NK-92 treated with Interleukin-12 subunit alpha and Interleukin-12 subunit beta, amount 100 ng/mL, for 24 hours (cell line): ENCODE data around the gene ZNF268.
"Not testable (repeated sequence)": the region's sequence is repeated elsewhere in the genome, so short reads cannot be mapped to it uniquely, and the experiment has no call there.

ENCODE experiments used
- DNase-seq: peaks from one replicate; lab custom pipeline; 2025; lab: John Stamatoyannopoulos, UW

The ZNF268 gene

GRCh38 chr12:133227281-133227852, 46.1 kb downstream of the ZNF268 start:
- no peak for DNase-seq

- no peak for DNase-seq
Measured at GRCh38 chr12:133231001-133231400, 49.7 kb downstream of the ZNF268 start.

- no peak for DNase-seq
Measured at GRCh38 chr12:133233006-133233405, 51.7 kb downstream of the ZNF268 start.

- DNase-seq, result no peak
Measured at GRCh38 chr12:133233993-133234564, 52.8 kb downstream of the ZNF268 start.

- no peak for DNase-seq
Measured at GRCh38 chr12:133234971-133235370, 53.7 kb downstream of the ZNF268 start.

- no peak for DNase-seq
Measured at GRCh38 chr12:133235401-133236112, 54.3 kb downstream of the ZNF268 start, which contains the start of gene ANHX. Gene ANHX (minus strand): TSS chr12:133235877. CDS start chr12:133234356, 1,521 bp downstream.

GRCh38 chr12:133236144-133236543, 54.8 kb downstream of the ZNF268 start:
- DNase-seq, result no peak

- no peak for DNase-seq
Measured at GRCh38 chr12:133236556-133236955, 55.3 kb downstream of the ZNF268 start.

- DNase-seq, result no peak
Measured at GRCh38 chr12:133251732-133252131, 70.4 kb downstream of the ZNF268 start.

GRCh38 chr12:133255833-133256232, 74.5 kb downstream of the ZNF268 start:
- DNase-seq, result not testable (repeated sequence)

GRCh38 chr12:133256321-133256720, 75.0 kb downstream of the ZNF268 start:
- DNase-seq, result no peak

- DNase-seq, result no peak
Measured at GRCh38 chr12:133264173-133264572, 82.9 kb downstream of the ZNF268 start.
